ENCODE data around the gene FKBP2. TPM values are rescaled to one million over a fixed set of nuclear protein-coding genes. Genes with fewer than 3 reads are reported as not detected.

FKBP2 gene
- total RNA-seq, 1 experiment from 2014 or later = 57.2 TPM

GRCh38 chr11:64246871-64247728 is 6.2 kb downstream of the FKBP2 start, which contains the start of gene PPP1R14B (continued):
- TF ChIP-seq ZNF138 (CRISPR knock-in tag; conservative IDR thresholded peaks at IDR 0.05) (no peak), ZNF512 (CRISPR knock-in tag; IDR thresholded peaks at IDR 0.05; ENCODE audit: borderline replicate concordance) (no peak), IRF2 (CRISPR knock-in tag; IDR thresholded peaks at IDR 0.05; ENCODE audit: borderline replicate concordance, low read depth) (no peak), ESRRA (CRISPR knock-in tag; IDR thresholded peaks at IDR 0.05; ENCODE audit: borderline replicate concordance) (no peak), CDX4 (CRISPR knock-in tag; IDR thresholded peaks at IDR 0.05; ENCODE audit: borderline replicate concordance) (no peak), FOXP4 (CRISPR knock-in tag; IDR thresholded peaks at IDR 0.05) (peak; percentile 55; the same call in 1 of the 2 replicates), ZBTB43 (CRISPR knock-in tag; IDR thresholded peaks at IDR 0.05) (no peak; the same call in 1 of the 2 replicates), ZNF263 (CRISPR knock-in tag; IDR thresholded peaks at IDR 0.05; ENCODE audit: low read depth) (no peak), ZNF671 (CRISPR knock-in tag; IDR thresholded peaks at IDR 0.05) (no peak), ZNF219 (CRISPR knock-in tag; IDR thresholded peaks at IDR 0.05; ENCODE audit: borderline replicate concordance) (no peak), GABPB1 (CRISPR knock-in tag; IDR thresholded peaks at IDR 0.05) (no peak), TCF7 (CRISPR knock-in tag; IDR thresholded peaks at IDR 0.05; ENCODE audit: low read depth) (no peak), TP53 (CRISPR knock-in tag; IDR thresholded peaks at IDR 0.05) (0 out of 2 replicates have a peak, but pooled peaks have one; percentile 42), NR1H2 (CRISPR knock-in tag; IDR thresholded peaks at IDR 0.05) (no peak), ETV6 (CRISPR knock-in tag; IDR thresholded peaks at IDR 0.05) (no peak; the same call in none of the 2 replicates), NFYB (CRISPR knock-in tag; conservative IDR thresholded peaks at IDR 0.05; ENCODE audit: low read depth) (0 out of 2 replicates have a peak, but pooled peaks have one; percentile 16), ZBTB21 (CRISPR knock-in tag; IDR thresholded peaks at IDR 0.05; ENCODE audit: borderline replicate concordance) (peak; percentile 32; the same call in 1 of the 2 replicates), IRF1 (CRISPR knock-in tag; IDR thresholded peaks at IDR 0.05) (peak; percentile 35; the same call in 1 of the 2 replicates), ZMAT4 (CRISPR knock-in tag; IDR thresholded peaks at IDR 0.05) (no peak), E2F5 (CRISPR knock-in tag; IDR thresholded peaks at IDR 0.05) (no peak), TEAD4 (CRISPR knock-in tag; IDR thresholded peaks at IDR 0.05) (no peak), AR (CRISPR knock-in tag; IDR thresholded peaks at IDR 0.05) (0 out of 2 replicates have a peak, but pooled peaks have one; percentile 63), ATF3 (CRISPR knock-in tag; conservative IDR thresholded peaks at IDR 0.05) (no peak), ZNF396 (CRISPR knock-in tag; IDR thresholded peaks at IDR 0.05; ENCODE audit: borderline replicate concordance) (no peak), ELF4 (CRISPR knock-in tag; IDR thresholded peaks at IDR 0.05; ENCODE audit: low read depth) (no peak), JUN (CRISPR knock-in tag; IDR thresholded peaks at IDR 0.05) (no peak)

Measured in WTC11 (cell line).